Neural progenitor cell (in vitro differentiated cells): ENCODE data around the gene MESD.

Experiments
- EZH2 ChIP-seq: fragments of 200-600 bp; sonication (generic); IDR thresholded peaks from 2 replicates; pipeline ENCODE4 v1.6.1; 2017; ENCODE audit warnings: antibody characterized with exemption, mild to moderate bottlenecking, moderate library complexity
- EZH2phosphoT487 ChIP-seq: fragments of 200-600 bp; sonication (generic); IDR thresholded peaks from 2 replicates; pipeline ENCODE4 v1.6.1; 2017; ENCODE audit warnings: antibody characterized with exemption
- TF ChIP-seq, protein P1 (sequence below): fragments of 200-600 bp; sonication (generic); IDR thresholded peaks from 2 replicates; pipeline ENCODE4 v1.5.1; 2017; ENCODE audit warnings: antibody characterized with exemption, mild to moderate bottlenecking

DNA sequence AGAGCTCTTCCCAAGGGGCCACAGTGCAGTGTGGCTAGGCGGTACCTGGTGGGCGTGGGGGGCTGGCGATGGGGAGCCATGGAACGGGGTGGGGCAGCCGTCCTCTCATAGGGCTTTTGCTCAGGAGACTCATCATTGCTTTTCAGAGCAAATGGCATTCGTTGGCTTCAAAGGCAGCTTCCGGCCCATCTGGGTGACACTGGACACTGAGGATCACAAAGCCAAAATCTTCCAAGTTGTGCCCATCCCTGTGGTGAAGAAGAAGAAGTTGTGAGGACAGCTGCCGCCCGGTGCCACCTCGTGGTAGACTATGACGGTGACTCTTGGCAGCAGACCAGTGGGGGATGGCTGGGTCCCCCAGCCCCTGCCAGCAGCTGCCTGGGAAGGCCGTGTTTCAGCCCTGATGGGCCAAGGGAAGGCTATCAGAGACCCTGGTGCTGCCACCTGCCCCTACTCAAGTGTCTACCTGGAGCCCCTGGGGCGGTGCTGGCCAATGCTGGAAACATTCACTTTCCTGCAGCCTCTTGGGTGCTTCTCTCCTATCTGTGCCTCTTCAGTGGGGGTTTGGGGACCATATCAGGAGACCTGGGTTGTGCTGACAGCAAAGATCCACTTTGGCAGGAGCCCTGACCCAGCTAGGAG lies 40.8 kb downstream of the MESD start:
- TF ChIP-seq, protein P1, sequence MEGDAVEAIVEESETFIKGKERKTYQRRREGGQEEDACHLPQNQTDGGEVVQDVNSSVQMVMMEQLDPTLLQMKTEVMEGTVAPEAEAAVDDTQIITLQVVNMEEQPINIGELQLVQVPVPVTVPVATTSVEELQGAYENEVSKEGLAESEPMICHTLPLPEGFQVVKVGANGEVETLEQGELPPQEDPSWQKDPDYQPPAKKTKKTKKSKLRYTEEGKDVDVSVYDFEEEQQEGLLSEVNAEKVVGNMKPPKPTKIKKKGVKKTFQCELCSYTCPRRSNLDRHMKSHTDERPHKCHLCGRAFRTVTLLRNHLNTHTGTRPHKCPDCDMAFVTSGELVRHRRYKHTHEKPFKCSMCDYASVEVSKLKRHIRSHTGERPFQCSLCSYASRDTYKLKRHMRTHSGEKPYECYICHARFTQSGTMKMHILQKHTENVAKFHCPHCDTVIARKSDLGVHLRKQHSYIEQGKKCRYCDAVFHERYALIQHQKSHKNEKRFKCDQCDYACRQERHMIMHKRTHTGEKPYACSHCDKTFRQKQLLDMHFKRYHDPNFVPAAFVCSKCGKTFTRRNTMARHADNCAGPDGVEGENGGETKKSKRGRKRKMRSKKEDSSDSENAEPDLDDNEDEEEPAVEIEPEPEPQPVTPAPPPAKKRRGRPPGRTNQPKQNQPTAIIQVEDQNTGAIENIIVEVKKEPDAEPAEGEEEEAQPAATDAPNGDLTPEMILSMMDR, result no peak
- no peak for TF ChIP-seq EZH2
- TF ChIP-seq EZH2phosphoT487, result no peak
